Nephron progenitor cell (in vitro differentiated cells): ENCODE results near the gene MRGPRG.
A peak's percentile ranks its signal among the peaks of the same experiment; 100 is the strongest.

ENCODE experiments used
- DNase-seq: peaks from one replicate; pipeline ENCODE4 v3.0.0; 2021
- H3K27ac Mint-ChIP-seq: 2 replicates; pipeline ENCODE4 v1.8.0; 2021; ENCODE audit warnings: mild to moderate bottlenecking, moderate library complexity, mixed read lengths
- H3K27me3 Mint-ChIP-seq: 2 replicates; pipeline ENCODE4 v1.8.0; 2021; ENCODE audit warnings: mild to moderate bottlenecking, low read depth, mixed read lengths; ENCODE audit not compliant: poor library complexity
- H3K36me3 Mint-ChIP-seq: 2 replicates; pipeline ENCODE4 v1.8.0; 2021; ENCODE audit warnings: low read depth, mixed read lengths
- H3K4me1 Mint-ChIP-seq: 2 replicates; pipeline ENCODE4 v1.8.0; 2021; ENCODE audit warnings: mixed read lengths
- H3K4me3 Mint-ChIP-seq: 2 replicates; pipeline ENCODE4 v1.8.0; 2021; ENCODE audit warnings: mild to moderate bottlenecking, moderate library complexity, mixed read lengths
- H3K9me3 Mint-ChIP-seq: 2 replicates; pipeline ENCODE4 v1.8.0; 2021; ENCODE audit warnings: mild to moderate bottlenecking, moderate library complexity, mixed read lengths
- TF ChIP-seq, protein P1 (sequence below): fragments of 200-600 bp; sonication (generic); IDR thresholded peaks from 2 replicates; pipeline ENCODE4 v1.5.0; 2021; ENCODE audit warnings: antibody characterized with exemption

MRGPRG gene

DNA sequence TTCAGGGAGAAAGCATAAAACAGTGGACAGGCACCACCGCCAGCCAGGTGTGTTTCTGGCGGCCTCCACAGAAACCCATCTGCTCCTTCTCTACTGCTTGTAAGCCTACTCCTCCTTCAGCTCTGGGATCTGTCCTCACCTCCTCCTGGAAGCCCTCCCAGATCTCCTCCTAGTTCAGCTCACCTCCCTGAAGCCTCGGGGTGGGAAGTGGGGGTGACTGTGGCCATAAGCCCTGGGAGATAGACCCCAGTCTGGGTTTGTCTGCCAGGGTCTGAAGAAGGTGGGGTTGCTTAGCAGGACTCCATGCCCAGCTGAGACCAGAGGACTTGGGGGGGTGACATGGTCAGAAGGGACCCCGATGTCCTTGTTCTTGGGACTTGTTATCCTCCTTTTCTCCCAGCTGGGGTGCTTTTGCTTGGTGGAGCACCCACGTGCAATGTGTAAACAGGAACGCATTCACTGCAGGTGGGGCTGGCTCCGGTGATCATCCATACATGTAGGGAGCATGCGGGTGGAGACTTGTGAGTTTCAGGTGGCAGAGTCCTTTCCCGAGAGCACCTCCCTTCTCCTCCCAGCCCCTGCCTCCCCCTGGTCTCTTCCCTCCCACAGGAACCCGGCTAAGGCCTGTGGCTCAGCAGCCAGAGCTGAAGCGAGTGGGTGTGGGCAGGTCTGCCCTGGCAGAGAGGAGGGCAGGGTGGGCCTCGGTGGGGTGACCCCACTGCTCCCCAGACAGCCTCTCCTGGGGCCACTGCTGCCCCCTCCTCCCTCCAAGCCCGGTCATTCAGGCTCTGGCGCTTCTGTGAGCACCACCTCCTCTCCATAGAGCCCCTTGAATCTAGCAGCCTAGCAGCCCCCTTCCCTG lies 25.9 kb downstream of the MRGPRG start:
- Mint-ChIP-seq H3K9me3 (peaks cover 4% of the 10 kb centered on the region), H3K27me3 (peaks cover 11% of the 10 kb centered on the region), H3K27ac (no peak overlapping the region), H3K36me3 (no peaks in the 10 kb centered on the region), H3K4me3 (no peak overlapping the region), H3K4me1 (peaks cover 44% of the 10 kb centered on the region)
- TF ChIP-seq, protein P1, sequence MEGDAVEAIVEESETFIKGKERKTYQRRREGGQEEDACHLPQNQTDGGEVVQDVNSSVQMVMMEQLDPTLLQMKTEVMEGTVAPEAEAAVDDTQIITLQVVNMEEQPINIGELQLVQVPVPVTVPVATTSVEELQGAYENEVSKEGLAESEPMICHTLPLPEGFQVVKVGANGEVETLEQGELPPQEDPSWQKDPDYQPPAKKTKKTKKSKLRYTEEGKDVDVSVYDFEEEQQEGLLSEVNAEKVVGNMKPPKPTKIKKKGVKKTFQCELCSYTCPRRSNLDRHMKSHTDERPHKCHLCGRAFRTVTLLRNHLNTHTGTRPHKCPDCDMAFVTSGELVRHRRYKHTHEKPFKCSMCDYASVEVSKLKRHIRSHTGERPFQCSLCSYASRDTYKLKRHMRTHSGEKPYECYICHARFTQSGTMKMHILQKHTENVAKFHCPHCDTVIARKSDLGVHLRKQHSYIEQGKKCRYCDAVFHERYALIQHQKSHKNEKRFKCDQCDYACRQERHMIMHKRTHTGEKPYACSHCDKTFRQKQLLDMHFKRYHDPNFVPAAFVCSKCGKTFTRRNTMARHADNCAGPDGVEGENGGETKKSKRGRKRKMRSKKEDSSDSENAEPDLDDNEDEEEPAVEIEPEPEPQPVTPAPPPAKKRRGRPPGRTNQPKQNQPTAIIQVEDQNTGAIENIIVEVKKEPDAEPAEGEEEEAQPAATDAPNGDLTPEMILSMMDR: no peak
- DNase-seq: no peak

DNA sequence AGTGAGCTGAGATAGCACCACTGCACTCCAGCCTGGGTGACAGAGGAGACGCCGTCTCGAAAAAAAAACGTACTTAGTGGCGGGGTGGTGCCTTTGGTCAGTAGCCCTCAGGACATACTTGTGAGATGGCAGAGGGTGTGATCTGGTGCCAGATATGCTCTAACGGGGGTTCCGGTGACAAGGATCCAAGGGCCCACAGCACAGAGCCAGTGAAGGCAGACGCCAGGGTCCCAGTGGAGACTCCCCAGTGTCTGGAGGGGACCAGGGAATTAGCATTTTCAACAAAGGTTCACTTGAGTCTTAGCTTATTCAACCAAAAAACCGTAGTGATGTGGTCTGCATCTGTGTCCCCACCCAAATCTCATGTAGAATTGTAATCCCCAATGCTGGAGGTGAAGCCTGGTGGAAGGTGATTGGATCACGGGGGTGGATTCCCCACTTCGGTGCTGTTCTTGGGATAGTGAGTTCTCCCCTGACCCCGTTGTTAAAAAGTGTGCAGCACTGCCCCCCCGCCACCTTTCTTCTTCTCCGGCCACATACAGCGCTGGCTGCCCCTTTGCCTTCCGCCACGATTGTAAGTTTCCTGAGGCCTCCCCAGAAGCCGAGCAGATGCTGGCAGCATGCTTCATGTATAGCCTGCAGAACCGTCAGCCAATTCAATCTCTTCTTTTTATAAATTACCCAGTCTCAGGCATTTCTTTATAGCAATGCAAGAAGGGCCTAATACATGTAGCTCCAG lies 26.9 kb downstream of the MRGPRG start:
- Mint-ChIP-seq H3K4me1 (peaks cover 48% of the 10 kb centered on the region), H3K27me3 (peaks cover 3% of the 10 kb centered on the region), H3K36me3 (no peaks in the 10 kb centered on the region), H3K27ac (no peak overlapping the region), H3K9me3 (peaks cover 4% of the 10 kb centered on the region), H3K4me3 (no peak overlapping the region)
- TF ChIP-seq, protein P1: no peak
- no peak for DNase-seq

DNA sequence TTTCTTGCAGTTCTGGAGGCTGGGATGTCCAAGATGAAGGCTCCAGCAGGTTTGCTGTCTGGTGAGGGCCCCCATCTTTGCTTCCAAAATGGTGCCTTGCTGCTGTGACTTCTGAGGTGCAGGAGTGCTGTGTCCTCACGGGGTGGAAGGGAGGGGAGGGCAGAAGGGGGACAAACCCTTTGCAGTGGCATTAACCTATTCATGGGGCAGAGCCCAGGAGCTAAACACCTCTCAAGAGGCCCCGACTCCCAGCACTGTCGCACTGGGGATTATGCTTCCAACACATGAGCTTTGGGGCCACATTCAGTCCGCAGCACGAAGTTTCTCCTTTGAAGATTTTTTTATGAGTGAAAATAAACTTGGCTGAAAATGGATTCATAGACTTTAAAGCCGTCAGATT lies 28.0 kb downstream of the MRGPRG start:
- H3K27me3 Mint-ChIP-seq: peaks cover 3% of the 10 kb centered on the region
- no peaks in the 10 kb centered on the region for H3K36me3 Mint-ChIP-seq
- H3K27ac Mint-ChIP-seq: no peak overlapping the region
- TF ChIP-seq, protein P1: no peak
- peaks cover 4% of the 10 kb centered on the region for H3K9me3 Mint-ChIP-seq
- no peak for DNase-seq
- peaks cover 43% of the 10 kb centered on the region for H3K4me1 Mint-ChIP-seq
- H3K4me3 Mint-ChIP-seq: no peak overlapping the region

DNA sequence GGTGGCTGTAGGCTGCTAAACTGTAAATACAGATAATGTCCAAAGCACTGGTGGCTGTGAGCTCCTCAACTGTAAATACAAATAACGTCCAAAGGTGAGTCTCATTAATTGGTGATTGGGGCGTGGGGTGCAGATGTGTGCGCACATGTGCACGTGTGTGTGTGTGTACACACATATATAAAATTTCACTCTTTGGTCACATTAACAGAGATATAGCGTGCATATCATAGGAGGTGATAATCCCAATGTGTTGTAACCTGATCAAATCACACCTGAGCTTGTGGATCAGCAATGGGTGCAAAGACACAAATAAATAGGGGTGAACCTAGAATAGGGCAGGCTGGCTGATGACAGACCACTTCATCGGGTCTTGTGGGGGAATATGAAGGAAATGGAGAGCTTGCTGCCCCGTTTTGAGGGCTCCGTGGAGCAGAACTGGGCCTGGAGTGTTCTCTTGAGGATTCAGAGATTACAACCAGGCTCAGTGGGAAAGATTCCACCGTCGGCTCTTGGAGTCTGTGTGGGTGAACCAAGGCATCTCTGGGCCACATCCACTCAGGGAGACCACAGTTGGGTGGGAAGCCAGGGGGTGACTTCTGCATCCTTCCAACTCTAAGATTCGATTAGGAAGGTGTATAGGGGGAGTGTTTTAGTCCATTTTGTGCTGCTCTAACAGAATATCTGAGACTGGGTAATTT lies 28.6 kb downstream of the MRGPRG start:
- Mint-ChIP-seq H3K4me3 (no peak overlapping the region), H3K4me1 (peaks cover 38% of the 10 kb centered on the region), H3K27me3 (peaks cover 3% of the 10 kb centered on the region), H3K27ac (peak overlapping the region; percentile 22), H3K9me3 (peaks cover 4% of the 10 kb centered on the region), H3K36me3 (no peaks in the 10 kb centered on the region)
- TF ChIP-seq, protein P1: no peak
- no peak for DNase-seq

DNA sequence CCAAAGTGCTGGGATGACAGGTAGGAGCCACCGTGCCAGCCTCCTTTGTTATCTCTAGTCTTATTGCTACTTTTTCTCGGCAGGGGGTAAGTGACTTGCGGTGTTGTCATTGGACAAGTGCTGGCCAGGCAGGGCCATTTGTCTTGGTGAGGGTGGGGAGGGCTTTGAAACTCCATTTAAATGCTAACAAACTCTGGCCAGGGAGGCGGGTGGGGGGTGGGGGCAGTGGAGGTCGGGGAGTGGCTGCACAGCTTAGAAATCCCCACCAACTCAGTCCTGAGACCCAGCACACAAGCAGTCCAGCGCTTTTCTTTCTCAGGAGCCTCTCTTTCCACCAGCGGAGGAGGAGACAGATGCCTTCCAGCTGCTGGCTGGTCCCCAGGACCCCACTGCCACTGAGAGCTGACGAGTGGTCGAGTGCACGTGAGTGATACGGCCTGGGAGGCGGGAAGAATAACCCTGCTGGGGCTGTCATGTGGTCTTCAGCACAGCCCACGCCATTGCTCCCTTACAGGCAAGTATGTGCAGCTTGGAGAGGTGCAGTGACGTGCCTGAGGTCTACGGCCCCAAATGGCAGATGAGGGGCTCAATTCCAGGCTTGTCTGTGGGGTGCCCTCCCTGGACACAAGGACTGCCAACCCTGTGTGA lies 29.3 kb downstream of the MRGPRG start:
- DNase-seq: no peak
- peaks cover 3% of the 10 kb centered on the region for H3K27me3 Mint-ChIP-seq
- H3K27ac Mint-ChIP-seq: no peak overlapping the region
- no peak overlapping the region for H3K4me3 Mint-ChIP-seq
- no peaks in the 10 kb centered on the region for H3K36me3 Mint-ChIP-seq
- TF ChIP-seq, protein P1: no peak
- H3K4me1 Mint-ChIP-seq: peaks cover 36% of the 10 kb centered on the region
- H3K9me3 Mint-ChIP-seq: peaks cover 4% of the 10 kb centered on the region
